Measurements from ENCODE around the gene TWNK.
"Not testable (repeated sequence)": the region's sequence is repeated elsewhere in the genome, so short reads cannot be mapped to it uniquely, and the experiment has no call there.

Gene TWNK

DNA sequence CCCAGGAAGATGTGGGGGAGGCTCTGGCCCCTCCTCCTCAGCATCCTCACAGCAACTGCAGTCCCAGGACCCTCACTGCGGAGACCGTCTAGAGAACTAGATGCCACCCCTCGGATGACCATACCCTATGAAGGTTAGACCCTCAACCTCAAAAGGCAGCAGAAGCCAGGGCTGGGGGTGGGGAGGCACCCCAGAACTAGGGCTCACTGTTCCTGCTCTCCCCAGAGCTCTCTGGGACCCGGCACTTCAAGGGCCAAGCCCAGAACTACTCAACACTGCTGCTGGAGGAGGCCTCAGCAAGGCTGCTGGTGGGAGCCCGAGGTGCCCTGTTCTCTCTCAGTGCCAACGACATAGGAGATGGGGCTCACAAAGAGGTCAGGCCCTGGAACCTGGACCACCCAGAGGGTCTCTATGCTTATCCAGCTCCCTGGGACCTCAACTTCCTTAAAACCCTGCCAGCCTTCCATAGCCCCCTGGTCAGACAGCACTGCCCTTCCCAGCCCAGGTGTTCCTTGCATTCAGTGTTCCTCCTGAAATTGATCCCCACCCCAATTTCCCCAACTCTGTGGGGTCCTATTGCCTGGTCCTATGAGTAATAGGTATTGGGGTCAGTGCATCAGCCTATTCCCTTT lies 14.3 kb upstream of the TWNK start:
- DNase-seq (ENCODE audit: low read depth in 2 of 2): no peak

- DNase-seq (ENCODE audit: low read depth in 2 of 2): not testable (repeated sequence)
Observed at GRCh38 chr10:100975397-100975796, 11.9 kb upstream of the TWNK start.

DNA sequence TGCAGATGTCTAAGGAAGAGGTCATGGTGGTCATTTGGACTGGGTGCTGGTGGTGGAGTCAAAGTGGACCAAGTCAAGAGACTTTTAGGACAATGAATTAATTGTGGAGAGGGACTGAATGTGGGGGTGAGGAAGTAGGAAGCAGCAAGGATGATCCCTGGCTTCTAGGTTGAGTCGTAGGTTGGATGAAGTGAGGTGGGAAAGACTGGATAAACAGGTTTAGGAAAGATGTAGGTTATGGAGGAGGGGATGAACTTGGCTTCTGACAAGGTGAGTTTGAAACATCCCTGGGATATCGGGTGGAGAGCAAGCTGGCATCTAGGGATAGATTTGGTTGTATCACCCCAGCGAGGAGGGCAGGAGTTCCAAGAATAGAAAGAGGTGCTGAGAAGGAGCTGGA lies 10.4 kb upstream of the TWNK start:
- DNase-seq (ENCODE audit: low read depth in 2 of 2): no peak

DNA sequence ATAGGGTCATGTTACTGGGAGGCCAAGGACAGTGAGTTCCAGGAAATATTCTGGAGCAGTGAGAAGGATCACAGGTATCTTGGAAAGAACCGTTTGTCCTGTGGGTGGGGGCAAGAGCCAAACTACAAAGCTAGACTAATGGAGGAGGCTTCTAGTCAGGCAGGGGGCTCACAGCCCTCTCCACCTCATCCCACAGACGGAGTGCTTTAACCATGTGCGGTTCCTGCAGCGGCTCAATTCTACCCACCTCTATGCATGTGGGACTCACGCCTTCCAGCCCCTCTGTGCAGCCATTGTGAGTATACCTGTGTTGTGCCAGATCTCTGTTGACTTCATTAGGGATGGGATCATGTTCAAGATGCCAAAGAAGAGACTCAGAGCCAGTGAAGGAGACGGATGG lies 9.9 kb upstream of the TWNK start:
- no peak for DNase-seq (ENCODE audit: low read depth in 2 of 2)

- DNase-seq (ENCODE audit: low read depth in 2 of 2): no peak
Observed at GRCh38 chr10:100978121-100978900, 9.0 kb upstream of the TWNK start.

DNA sequence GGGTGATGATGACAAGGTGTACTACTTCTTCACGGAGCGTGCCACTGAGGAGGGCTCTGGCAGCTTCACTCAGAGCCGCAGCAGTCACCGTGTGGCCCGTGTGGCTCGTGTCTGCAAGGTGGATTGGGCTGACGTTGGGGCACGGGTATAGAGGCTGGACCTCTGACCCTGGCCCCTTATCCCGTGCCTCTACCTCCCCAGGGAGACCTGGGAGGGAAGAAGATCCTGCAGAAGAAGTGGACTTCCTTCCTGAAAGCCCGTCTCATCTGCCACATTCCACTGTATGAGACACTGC lies 8.5 kb upstream of the TWNK start:
- DNase-seq (ENCODE audit: low read depth in 2 of 2): no peak

GRCh38 chr10:100979791-100980272 lies 7.5 kb upstream of the TWNK start:
- no peak for DNase-seq (ENCODE audit: low read depth in 2 of 2)

DNA sequence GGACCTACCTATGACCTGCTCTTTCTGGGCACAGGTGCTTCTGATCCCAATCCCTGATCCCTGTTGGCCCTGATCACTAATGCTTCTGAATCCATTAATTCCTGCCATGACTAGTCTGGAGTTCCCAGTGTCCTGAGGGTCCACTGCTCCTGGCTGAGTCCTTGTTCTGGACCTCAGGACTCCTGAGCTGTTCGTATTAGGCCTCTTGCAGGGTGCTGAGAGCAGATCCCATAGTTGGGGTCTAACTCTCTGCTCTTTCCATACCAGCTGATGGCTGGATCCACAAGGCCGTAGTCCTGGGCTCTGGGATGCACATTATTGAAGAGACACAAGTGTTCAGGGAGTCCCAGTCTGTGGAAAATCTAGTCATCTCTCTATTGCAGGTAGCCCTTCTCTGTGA lies 7.0 kb upstream of the TWNK start:
- no peak for DNase-seq (ENCODE audit: low read depth in 2 of 2)

GRCh38 chr10:100980711-100981110 lies 6.6 kb upstream of the TWNK start:
- DNase-seq (ENCODE audit: low read depth in 2 of 2): no peak

GRCh38 chr10:100981178-100981772 lies 6.1 kb upstream of the TWNK start:
- no peak for DNase-seq (ENCODE audit: low read depth in 2 of 2)

- DNase-seq (ENCODE audit: low read depth in 2 of 2): no peak
Observed at GRCh38 chr10:100982916-100983830, 4.2 kb upstream of the TWNK start.

DNA sequence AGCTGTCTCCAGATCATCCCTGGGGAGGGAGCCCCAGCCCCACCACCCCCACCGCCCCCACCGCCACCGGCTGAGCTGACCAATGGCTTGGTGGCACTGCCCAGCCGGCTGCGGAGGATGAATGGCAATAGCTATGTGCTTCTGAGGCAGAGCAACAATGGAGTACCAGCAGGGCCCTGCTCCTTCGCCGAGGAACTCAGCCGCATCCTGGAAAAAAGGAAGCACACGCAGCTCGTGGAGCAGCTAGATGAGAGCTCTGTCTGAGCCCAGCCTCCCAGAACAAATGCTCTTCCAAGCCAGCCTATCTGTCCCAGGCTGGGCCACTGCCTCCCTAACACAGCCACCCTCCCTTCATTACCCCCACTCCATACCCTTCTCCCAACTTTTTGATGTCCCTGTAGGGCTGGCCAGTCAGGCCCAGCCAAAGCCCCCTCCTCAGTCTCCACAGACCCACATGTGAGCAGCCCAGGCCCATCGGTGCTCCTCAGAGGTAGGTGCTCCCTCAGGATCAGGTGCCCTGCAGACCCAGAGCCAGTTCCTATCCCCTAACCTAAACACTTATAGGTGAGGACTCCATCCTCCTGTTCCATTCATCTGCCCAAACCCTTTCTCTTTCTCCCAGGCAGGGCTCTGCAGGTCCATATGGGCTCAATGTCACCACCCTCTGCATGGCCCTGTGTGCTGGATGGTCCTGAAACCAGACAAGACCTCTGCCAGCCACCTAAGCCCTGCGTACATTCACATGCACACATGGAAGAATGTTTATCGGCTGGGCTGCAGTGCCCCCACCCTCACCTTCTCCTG lies 3.3 kb upstream of the TWNK start:
- DNase-seq (ENCODE audit: low read depth in 2 of 2): no peak

DNA sequence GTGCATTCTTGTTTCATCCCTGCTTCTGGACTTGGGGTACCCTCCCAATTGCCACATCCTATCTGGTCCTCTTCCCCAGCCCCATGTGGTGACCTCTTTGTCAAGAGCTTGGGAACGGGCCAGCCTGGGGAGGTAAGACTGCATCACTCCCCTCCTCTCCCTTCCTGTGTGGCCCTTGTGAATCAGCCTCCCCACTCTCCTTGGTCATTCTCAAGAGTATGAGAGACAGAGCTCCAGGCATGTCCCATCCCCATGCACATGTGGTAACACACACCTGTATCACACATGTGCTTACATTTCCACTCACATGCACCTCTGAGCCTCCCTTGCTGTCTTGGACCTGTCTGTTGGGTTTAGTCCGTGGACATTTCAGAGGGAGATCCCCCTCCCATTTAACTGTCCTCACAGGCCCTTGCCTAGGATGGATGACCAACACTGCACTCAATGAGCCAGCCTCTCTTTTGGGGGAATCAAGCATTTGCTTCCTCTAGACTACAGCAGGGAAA lies 2.6 kb upstream of the TWNK start:
- no peak for DNase-seq (ENCODE audit: low read depth in 2 of 2)

- DNase-seq (ENCODE audit: low read depth in 2 of 2): no peak
Observed at GRCh38 chr10:100985336-100985735, 2.0 kb upstream of the TWNK start.

GRCh38 chr10:100986623-100986951 lies 756 bp upstream of the TWNK start:
- DNase-seq (ENCODE audit: low read depth in 2 of 2): no peak

- no peak for DNase-seq (ENCODE audit: low read depth in 2 of 2)
Observed at GRCh38 chr10:100987685-100988049, 324 bp downstream of the TWNK start.

GRCh38 chr10:100988166-100988565 lies 823 bp downstream of the TWNK start:
- DNase-seq (ENCODE audit: low read depth in 2 of 2): no peak

DNA sequence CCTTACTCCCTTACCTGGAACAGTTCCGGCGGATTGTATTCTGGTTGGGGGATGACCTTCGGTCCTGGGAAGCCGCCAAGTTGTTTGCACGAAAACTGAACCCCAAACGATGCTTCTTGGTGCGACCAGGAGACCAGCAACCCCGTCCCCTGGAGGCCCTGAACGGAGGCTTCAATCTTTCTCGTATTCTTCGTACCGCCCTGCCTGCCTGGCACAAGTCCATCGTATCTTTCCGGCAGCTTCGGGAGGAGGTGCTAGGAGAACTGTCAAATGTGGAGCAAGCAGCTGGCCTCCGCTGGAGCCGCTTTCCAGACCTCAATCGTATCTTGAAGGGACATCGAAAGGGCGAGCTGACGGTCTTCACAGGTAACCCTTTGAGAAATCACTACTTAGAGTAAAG lies 1.7 kb downstream of the TWNK start:
- no peak for DNase-seq (ENCODE audit: low read depth in 2 of 2)

DNA sequence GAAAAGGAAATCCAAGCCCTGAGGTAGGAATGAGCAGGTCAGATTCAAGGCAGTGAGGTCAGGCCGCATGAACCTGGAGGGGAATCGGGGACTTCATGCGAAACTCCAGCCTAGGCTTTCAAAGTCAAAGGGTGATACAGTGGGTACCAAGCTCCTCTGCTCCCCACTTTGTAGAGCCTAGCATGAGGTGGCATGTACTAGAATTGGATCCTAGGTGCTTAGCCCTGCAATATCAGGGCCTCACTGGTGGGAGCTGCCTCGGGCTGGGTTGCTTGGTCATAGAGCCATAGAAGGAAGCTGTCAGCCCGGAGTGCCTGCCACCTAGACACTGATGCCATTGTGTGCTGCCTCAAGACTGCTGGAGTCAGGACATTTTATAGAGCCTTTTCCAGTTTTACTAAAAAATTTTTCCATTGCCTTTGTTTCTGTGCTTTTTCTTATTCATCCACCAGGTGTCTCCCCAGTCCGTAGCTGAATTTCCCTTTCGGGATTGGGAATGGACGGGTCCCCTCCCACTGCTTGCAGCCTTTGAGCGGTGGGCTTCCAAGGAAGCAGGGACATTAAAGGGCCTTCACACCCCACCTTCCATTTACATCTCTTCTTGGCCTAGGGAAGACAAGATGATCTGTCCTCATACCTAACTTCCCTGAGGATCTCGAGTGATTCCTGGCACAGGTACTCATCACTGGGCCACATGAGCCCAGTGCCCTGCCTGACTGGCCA lies 6.8 kb downstream of the TWNK start:
- DNase-seq (ENCODE audit: low read depth in 2 of 2): no peak

DNA sequence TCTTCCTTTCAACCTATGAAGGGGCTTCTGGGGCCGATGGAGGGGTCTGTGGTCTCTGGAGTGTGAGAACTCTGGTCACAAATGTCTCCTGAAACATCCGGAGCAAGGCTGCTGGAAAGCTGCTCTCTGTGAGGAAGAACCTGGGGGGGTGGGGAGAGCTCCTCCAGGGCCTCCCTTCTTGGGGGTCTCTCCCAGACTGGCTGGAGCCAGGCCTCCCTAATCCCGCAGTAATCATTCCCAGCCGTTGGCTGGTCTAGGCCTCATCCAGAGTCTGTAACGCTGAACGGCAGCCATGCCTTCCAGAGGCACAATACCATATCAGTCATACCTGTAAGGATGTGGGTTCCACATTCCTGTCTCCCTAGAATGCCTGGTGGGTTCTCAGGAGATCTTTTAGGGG lies 7.8 kb downstream of the TWNK start:
- no peak for DNase-seq (ENCODE audit: low read depth in 2 of 2)

All from fibroblast of skin of left biceps (primary cell).